HG03442 (cell line): ENCODE measurements around the gene DEK.
"Not testable (repeated sequence)": the region's sequence is repeated elsewhere in the genome, so short reads cannot be mapped to it uniquely, and the experiment has no call there.

Experiments used
- ATAC-seq: cut with Tn5 transposase; IDR thresholded peaks from one replicate; pipeline ENCODE4 v1.9.1; 2021; ENCODE audit warnings: mild to moderate bottlenecking, moderate library complexity; ENCODE audit not compliant: unreplicated experiment

Gene DEK

GRCh38 chr6:18264219-18264922, at the start of gene DEK:
TSS of gene DEK (minus strand) at chr6:18264530. CDS start at chr6:18263987, 543 bp downstream.
- peak; percentile 32 for ATAC-seq

DNA sequence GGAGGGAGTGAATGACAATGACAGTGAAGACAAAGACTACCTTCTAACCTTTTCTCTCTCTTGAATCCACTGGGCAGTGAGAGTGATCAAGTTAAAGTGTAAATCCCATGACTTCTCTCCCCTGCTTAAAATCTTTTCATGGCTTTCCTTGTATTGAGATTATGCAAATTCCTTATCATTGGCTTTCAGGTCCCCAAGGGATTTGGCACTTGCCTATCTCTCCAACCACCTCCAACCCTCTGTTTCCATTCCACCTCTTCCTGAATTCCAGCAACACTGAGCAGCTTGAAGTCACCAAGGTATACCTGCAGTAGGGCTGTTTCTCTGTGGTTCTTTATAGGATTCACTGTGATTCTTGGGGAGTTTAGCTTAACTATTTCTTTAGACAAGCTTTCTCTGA, 48.0 kb upstream of the DEK start:
- ATAC-seq, result no peak

DNA sequence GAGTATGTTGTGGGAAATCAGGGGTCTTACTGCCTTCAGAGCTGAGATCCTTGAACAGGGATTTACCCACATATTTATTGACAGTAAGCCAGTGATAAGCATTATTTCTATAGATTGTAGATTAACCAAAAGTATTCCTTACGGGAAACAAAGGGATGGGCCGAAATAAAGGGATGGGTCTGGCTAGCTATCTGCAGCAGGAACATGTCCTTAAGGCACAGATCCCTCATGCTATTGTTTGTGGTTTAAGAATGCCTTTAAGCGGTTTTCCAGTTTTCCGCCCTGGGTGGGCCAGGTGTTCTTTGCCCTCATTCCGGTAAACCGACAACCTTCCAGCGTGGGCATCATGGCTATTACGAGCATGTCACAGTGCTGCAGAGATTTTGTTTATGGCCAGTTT, 45.7 kb upstream of the DEK start:
- not testable (repeated sequence) for ATAC-seq

DNA sequence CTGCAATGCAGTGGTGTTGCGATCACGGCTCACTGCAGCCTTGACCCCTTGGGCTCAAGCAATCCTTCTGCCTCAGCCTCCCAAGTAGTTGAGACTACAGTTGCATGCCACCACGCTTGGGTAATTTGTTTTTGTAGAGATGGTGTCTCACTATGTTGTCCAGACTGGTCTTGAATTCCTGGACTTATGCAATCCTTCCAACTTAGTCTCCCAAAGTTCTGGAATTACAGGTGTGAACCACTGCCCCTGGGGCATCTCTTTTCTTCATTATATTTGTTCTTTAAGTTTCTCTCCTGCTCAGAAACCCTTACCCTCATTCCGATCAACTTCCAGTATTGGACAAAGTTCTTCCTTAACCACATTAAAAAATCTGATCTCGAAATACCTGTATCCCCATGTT, 44.7 kb upstream of the DEK start:
- no peak for ATAC-seq

- no peak for ATAC-seq
These were observed 43.9 kb upstream of the DEK start for GRCh38 chr6:18308070-18308735.

DNA sequence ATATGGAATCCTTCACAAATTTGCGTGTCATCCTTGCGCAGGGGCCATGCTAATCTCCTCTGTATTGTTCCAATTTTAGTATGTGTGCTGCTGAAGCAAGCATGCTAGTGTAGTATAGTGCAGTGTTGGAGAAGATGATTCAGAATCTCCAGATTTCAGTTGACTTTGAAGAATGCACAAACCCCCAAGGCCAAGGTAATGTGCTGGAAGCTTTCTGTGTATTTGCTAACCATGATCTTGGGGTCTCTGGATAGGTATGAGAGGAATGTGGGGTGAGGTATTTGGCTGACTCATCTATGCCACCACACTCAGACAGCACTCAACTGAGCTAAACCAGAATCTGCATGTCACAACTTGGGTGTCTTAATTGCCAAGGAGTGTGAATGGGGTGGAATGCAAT, 42.6 kb upstream of the DEK start:
- no peak for ATAC-seq

DNA sequence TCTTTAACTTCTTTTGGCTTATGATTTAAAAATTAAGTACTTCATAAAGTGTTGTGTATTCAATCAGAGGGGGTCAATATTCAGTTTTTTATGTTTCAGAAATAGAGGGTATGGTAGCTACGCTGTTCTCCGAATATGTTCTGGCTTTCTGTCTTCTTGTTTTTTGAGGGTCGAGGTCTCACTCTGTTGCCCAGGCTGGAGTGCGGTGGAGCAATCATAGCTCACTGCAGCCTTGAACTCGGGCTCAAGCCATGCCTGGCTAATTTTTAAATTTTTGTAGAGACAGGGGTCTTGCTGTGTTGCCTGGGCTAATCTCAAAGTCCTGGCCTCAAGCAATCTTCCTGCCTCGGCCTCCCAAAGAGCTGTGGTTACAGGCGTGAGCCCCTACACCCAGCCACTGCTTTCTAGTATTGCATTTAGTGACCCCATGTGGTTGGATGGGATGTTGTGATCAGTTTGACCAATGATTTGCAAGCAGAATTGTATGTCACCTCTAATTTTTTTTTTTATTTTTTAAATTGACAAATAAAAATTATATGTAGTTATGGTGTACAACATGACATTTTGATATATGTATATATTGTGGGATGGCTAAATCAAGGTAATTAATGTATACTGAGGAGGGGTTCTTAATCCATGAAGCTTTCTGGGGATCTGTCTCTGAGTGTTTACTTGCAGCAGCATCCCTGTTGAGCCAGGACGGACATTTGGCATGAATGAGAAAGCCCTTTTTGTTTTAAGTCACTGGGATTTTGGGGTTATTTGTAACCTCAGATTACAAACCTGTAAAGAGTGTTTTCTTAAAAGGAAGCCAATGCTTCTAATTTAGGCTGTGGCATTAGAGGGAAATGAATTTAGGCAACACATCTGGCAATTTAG, 38.5 kb upstream of the DEK start:
- no peak for ATAC-seq

- no peak for ATAC-seq
These were observed 29.0 kb upstream of the DEK start for GRCh38 chr6:18293076-18293904.

GRCh38 chr6:18289283-18289682, 25.0 kb upstream of the DEK start:
- no peak for ATAC-seq

DNA sequence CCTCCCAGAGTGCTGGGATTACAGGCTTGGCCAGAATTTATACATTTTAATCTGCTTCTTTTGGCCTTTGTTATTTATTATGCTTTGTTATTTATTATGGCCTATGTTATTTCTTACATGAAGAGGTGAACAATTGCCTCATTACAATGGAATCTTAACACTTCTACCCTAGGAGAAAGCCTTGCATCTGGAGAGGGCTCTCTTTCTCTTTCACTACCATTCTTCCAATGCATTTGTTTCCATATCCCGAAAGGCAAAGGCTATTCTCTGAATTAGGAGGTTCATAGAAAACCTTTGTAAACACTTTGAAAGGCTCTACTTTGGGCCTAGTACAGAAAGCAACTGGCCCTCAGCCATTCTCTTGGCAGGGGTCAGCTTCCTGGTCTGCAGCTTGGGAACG, 19.9 kb upstream of the DEK start:
- no peak for ATAC-seq

GRCh38 chr6:18281564-18281963, 17.2 kb upstream of the DEK start:
- ATAC-seq, result no peak

GRCh38 chr6:18280084-18280483, 15.8 kb upstream of the DEK start:
- ATAC-seq, result no peak

DNA sequence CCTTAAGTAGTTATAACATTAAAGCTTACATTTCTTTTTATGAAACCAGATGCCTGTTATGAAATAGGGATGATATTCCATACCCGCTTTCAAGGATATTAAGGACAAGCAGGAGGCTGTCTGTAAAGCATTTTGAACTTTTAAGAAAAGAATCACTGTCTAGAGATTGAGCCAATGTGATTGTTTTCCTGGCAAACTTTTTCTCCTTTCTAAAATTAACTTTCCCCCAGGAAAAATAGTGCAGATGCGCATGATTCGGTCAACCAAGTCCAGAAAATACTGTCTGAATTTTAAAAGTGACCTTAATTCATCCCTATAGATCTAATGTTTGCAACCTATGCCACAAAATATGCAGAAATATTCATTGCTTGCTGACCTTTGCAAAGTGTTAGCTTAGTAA, 15.1 kb upstream of the DEK start:
- no peak for ATAC-seq

GRCh38 chr6:18277237-18278006, 13.1 kb upstream of the DEK start:
- ATAC-seq, result no peak

DNA sequence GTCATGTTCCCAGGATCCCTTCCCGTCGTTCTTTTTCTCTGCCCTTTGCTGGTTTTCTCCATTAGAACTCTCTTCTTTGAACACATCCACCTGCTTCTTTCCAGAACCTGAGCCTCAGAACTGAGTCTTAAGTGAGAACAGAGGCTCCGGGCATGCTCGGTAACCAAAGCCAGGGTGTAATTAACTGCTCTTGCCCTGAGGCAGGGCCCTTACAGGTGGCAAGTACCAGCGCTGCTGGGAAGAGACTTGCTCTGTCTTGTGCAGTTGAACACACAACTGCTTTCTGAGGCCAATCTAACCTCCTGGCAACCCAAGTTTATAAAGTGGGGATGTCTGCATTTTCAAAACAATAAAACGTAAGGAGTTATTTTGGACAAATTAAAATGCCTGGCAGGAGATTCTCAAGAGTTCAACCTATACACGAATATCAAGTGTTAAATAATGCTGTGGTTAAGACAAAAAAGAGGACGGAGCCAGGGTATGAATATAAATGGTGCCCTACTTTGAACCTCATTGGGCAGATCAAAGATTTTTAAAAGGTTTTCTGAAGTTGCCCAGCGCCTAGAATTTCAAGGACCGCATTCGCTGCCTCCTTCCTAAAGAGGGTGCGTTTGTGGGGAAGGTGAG, 12.4 kb upstream of the DEK start:
- ATAC-seq, result no peak

DNA sequence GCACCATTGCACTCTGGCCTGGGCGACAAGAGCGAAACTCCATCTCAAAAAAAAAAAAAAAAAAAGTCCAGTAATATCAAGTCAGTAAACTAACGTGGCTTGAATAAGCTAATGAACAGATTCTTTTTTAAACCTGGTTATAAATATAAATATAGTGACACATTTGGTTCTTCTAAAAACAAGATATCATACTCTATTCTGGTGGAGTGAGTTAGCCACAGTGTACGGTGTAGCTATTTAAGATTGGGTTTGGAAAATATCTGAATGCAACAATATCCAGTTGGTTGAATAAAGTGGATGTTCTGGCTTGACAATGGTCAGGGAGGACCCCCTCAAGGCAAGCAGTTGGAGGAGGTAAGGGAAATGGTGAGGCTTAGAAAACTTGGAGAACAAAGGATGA, 5.9 kb upstream of the DEK start:
- ATAC-seq, result no peak

DNA sequence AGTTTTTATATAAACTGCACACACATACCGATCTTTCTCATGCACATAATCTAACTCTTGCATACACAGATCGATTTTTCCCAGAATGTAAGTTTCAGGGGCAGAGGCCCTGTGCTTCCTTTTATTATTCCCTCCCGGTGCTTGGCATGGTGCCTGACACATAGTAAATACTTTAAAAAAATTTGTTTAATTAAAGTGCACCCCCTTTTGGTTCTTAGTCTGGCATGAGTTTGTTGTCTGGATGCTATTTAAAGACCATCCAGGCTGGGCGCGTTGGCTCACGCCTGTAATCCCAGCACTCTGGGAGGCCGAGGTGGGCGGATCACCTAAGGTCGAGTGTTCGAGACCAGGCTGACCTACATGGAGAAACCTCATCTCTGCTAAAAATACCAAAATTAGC, 5.4 kb upstream of the DEK start:
- ATAC-seq, result no peak

DNA sequence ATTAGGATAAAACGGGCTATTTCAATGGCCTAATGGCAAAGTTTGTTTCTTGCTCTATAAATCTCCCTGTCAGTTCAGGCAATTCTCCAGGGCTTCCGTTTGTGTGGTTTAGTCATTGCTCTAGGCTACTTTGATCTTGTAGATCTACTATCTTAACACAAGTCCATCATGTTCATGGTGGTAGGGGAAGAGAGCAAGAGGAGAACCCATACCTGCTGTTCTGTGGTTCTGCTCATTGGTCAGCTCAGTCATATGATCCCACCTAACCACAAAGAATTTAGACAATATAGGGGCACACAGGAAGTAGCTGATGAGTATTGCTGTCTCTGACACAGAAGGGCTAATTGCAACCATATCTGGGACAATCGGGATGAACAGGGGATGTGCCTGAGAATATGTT, 4.9 kb upstream of the DEK start:
- ATAC-seq, result peak; percentile 41

GRCh38 chr6:18268066-18268465, 3.7 kb upstream of the DEK start:
- ATAC-seq, result no peak

- ATAC-seq, result no peak
These were observed 2.2 kb upstream of the DEK start for GRCh38 chr6:18266523-18266912.
